KMS-11 (cell line): ENCODE data around the gene GTF2A1.

Experiments
- H2AFZ ChIP-seq: fragments of 200-600 bp; sonication (generic); 2 replicates; pipeline ENCODE4 v1.6.1; 2016; ENCODE audit warnings: antibody characterized with exemption, mixed run types, low read depth
- H3K27ac ChIP-seq: fragments of 200-600 bp; sonication (generic); 2 replicates; pipeline ENCODE4 v1.6.1; 2016; ENCODE audit warnings: mild to moderate bottlenecking, mixed run types
- H3K27me3 ChIP-seq: fragments of 200-600 bp; sonication (generic); 2 replicates; pipeline ENCODE4 v1.6.1; 2017; ENCODE audit warnings: mild to moderate bottlenecking, low read depth, mixed run types, moderate library complexity; ENCODE audit not compliant: insufficient read depth
- H3K36me3 ChIP-seq: fragments of 200-600 bp; sonication (generic); 2 replicates; pipeline ENCODE4 v1.6.1; 2017; ENCODE audit warnings: mild to moderate bottlenecking, mixed run types; ENCODE audit not compliant: insufficient read depth
- H3K4me1 ChIP-seq: fragments of 200-600 bp; sonication (generic); 2 replicates; pipeline ENCODE4 v1.6.1; 2016; ENCODE audit warnings: mild to moderate bottlenecking, low read depth, mixed run types; ENCODE audit not compliant: poor library complexity, severe bottlenecking
- H3K4me2 ChIP-seq: fragments of 200-600 bp; sonication (generic); 2 replicates; pipeline ENCODE4 v1.7.0; 2016; ENCODE audit warnings: mild to moderate bottlenecking, mixed run types
- H3K4me3 ChIP-seq: fragments of 200-600 bp; sonication (generic); IDR thresholded peaks from 2 replicates; pipeline ENCODE4 v1.6.1; 2017; ENCODE audit warnings: low read depth, low read length, mixed read lengths; ENCODE audit not compliant: insufficient read depth
- H3K79me2 ChIP-seq: fragments of 200-600 bp; sonication (generic); 2 replicates; pipeline ENCODE4 v1.6.1; 2016; ENCODE audit warnings: low read depth, mixed run types; ENCODE audit not compliant: insufficient read depth
- H3K9ac ChIP-seq: fragments of 200-600 bp; sonication (generic); 2 replicates; pipeline ENCODE4 v1.6.1; 2016; ENCODE audit warnings: mild to moderate bottlenecking, mixed run types
- H4K20me1 ChIP-seq: fragments of 200-600 bp; sonication (generic); 2 replicates; pipeline ENCODE4 v1.6.1; 2016; ENCODE audit warnings: mild to moderate bottlenecking, mixed run types; ENCODE audit not compliant: insufficient read depth
- TF ChIP-seq, protein P1 (sequence below): fragments of 200-600 bp; sonication (generic); conservative IDR thresholded peaks from 2 replicates; pipeline ENCODE4 v1.6.1; 2017; ENCODE audit warnings: low read depth, mild to moderate bottlenecking, antibody characterized with exemption, low read length, moderate library complexity, mixed read lengths

GTF2A1 gene

GRCh38 chr14:81148635-81149034 lies 72.1 kb downstream of the GTF2A1 start:
- H3K27me3 ChIP-seq = no peaks in the 10 kb centered on the region
- H3K4me1 ChIP-seq = no peaks in the 10 kb centered on the region
- no peak overlapping the region for H3K4me2 ChIP-seq
- no peak overlapping the region for H3K4me3 ChIP-seq
- H3K79me2 ChIP-seq = no peaks in the 10 kb centered on the region
- no peaks in the 10 kb centered on the region for H3K36me3 ChIP-seq
- H3K9ac ChIP-seq = no peak overlapping the region
- H3K27ac ChIP-seq = no peak overlapping the region
- H4K20me1 ChIP-seq = no peaks in the 10 kb centered on the region
- TF ChIP-seq, protein P1, sequence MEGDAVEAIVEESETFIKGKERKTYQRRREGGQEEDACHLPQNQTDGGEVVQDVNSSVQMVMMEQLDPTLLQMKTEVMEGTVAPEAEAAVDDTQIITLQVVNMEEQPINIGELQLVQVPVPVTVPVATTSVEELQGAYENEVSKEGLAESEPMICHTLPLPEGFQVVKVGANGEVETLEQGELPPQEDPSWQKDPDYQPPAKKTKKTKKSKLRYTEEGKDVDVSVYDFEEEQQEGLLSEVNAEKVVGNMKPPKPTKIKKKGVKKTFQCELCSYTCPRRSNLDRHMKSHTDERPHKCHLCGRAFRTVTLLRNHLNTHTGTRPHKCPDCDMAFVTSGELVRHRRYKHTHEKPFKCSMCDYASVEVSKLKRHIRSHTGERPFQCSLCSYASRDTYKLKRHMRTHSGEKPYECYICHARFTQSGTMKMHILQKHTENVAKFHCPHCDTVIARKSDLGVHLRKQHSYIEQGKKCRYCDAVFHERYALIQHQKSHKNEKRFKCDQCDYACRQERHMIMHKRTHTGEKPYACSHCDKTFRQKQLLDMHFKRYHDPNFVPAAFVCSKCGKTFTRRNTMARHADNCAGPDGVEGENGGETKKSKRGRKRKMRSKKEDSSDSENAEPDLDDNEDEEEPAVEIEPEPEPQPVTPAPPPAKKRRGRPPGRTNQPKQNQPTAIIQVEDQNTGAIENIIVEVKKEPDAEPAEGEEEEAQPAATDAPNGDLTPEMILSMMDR = no peak
- no peak overlapping the region for H2AFZ ChIP-seq

DNA sequence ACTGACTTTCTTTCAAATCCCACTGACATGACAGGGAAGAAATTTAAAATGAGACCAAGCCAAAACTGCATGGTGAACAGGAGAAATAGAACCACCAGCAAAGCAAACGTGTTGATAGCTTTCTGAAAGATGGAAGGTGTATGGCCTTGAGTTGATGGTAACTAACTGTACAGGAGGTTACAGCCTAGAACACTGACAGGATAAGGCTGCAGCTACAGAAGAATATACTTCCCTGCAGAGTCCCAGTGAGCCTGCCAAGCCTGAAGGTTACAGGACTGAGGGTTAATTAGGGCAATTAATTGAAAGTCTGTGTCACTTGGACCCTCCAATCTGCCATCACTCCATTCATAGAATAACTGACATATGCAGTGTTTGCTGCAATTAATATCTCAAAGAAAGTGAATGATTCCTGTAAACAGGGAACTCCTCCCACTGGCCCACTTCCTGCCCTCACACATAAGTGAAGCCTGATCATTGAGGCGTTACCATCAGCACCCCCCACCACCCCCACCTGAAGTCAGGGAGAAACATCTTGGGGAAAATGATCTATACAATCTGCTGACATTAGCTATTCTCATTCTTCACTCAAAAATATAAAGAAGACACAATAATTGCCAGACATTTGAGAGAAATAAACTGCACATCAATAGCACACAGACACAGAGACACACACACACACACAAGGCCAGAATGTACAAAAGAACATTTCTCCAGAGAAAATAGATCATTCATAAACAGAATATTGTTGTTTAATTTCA lies 73.4 kb downstream of the GTF2A1 start:
- Histone ChIP-seq H3K27me3 (no peaks in the 10 kb centered on the region), H3K36me3 (no peaks in the 10 kb centered on the region), H3K27ac (no peak overlapping the region), H3K79me2 (no peaks in the 10 kb centered on the region), H4K20me1 (no peaks in the 10 kb centered on the region), H3K9ac (no peak overlapping the region), H2AFZ (no peak overlapping the region), H3K4me1 (no peaks in the 10 kb centered on the region), H3K4me2 (no peak overlapping the region), H3K4me3 (no peak overlapping the region)
- TF ChIP-seq, protein P1 = no peak

DNA sequence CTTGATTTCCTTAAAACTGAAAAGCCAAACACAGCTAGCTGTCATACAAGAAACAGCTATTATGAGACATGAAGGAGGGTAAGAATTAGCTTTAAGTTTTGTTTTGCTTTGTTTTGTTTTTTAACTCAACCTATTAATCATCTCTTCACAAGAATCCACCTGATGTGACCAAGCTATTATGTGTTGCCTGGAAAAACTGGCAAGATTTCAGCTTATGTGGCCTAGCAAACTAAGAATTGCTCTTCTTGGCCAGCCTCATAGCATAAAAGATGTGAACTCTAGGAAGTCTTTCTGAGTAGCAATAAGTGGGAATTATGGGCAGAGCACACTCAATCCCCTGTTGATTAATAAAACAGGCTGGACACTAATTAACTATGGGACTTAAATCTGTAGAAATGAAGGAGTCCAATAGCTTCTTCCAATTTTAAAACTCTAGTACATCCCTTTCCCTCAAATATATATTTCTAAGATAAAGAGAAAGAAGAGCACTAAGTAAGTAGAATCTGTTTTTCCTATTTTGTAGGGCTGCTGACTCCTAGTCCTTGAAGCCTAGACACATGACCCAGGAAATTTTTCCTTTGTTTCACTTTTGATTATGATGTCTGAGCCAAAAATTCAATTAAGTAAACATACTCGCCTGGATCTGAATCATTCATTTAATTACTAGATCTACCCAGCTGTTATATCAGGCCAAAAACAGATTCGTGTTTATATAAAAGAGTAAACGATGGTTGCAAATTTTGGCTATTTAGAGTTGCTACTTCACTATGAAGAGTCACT lies 75.7 kb downstream of the GTF2A1 start:
- Histone ChIP-seq H3K27ac (no peak overlapping the region), H3K27me3 (no peaks in the 10 kb centered on the region), H3K36me3 (no peaks in the 10 kb centered on the region), H3K4me2 (no peak overlapping the region), H3K4me1 (no peaks in the 10 kb centered on the region), H4K20me1 (no peaks in the 10 kb centered on the region), H2AFZ (no peak overlapping the region), H3K4me3 (no peak overlapping the region), H3K79me2 (no peaks in the 10 kb centered on the region), H3K9ac (no peak overlapping the region)
- TF ChIP-seq, protein P1 = no peak

DNA sequence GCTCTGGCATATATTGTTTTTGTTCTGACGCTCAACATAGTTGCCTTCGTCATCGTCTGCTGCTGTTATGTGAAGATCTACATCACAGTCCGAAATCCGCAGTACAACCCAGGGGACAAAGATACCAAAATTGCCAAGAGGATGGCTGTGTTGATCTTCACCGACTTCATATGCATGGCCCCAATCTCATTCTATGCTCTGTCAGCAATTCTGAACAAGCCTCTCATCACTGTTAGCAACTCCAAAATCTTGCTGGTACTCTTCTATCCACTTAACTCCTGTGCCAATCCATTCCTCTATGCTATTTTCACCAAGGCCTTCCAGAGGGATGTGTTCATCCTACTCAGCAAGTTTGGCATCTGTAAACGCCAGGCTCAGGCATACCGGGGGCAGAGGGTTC lies 77.0 kb downstream of the GTF2A1 start:
- no peak overlapping the region for H2AFZ ChIP-seq
- no peak overlapping the region for H3K4me3 ChIP-seq
- H3K9ac ChIP-seq = no peak overlapping the region
- H3K79me2 ChIP-seq = no peaks in the 10 kb centered on the region
- no peak overlapping the region for H3K27ac ChIP-seq
- H3K27me3 ChIP-seq = no peaks in the 10 kb centered on the region
- H3K4me1 ChIP-seq = no peaks in the 10 kb centered on the region
- TF ChIP-seq, protein P1 = no peak
- H3K4me2 ChIP-seq = no peak overlapping the region
- no peaks in the 10 kb centered on the region for H4K20me1 ChIP-seq
- no peaks in the 10 kb centered on the region for H3K36me3 ChIP-seq
